Ovary (tissue), 3 donors: ENCODE results near the gene GPC3.

ENCODE experiments used
- POLR2A ChIP-seq: fragments of 450-650 bp; IDR thresholded peaks from one replicate; pipeline ENCODE4 v1.6.1; 2017; ENCODE audit warnings: antibody characterized with exemption, mild to moderate bottlenecking, moderate library complexity
- TF ChIP-seq, protein P1 (sequence below), 3 donors: fragments of 450-650 bp in 2 of 3; fragments of 200-600 bp in 1 of 3; IDR thresholded peaks; one replicate each; pipeline versions ENCODE4 v1.5.1 to v1.8.0; 2016 to 2022; ENCODE audit warnings: antibody characterized with exemption in 3 of 3, mild to moderate bottlenecking in 1 of 3
- donor health status: DM: no; HTN: no; CAD: no.

DNA sequence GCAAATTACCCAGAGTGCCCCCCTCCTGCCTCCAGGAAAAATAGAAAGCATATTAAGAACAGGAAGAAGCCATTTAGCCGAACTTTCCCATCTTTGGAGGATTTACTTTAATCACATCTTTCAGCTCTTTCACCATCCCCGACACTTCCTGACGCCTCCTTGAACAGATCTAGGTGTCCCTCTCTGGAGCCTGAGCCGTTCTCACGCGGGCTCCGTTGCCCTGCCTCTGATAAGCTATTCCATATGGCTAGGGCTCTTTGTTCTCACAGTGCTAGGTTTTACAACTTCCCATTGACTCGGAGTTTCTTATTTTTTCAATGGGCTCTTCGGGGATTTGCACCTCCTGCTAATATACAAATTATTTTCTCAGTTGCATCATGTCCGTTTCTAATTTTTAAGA is 488.0 kb downstream of the GPC3 start:
- TF ChIP-seq, protein P1, sequence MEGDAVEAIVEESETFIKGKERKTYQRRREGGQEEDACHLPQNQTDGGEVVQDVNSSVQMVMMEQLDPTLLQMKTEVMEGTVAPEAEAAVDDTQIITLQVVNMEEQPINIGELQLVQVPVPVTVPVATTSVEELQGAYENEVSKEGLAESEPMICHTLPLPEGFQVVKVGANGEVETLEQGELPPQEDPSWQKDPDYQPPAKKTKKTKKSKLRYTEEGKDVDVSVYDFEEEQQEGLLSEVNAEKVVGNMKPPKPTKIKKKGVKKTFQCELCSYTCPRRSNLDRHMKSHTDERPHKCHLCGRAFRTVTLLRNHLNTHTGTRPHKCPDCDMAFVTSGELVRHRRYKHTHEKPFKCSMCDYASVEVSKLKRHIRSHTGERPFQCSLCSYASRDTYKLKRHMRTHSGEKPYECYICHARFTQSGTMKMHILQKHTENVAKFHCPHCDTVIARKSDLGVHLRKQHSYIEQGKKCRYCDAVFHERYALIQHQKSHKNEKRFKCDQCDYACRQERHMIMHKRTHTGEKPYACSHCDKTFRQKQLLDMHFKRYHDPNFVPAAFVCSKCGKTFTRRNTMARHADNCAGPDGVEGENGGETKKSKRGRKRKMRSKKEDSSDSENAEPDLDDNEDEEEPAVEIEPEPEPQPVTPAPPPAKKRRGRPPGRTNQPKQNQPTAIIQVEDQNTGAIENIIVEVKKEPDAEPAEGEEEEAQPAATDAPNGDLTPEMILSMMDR (IDR thresholded peaks at IDR 0.05): no peak
- TF ChIP-seq POLR2A: no peak
